Common myeloid progenitor, CD34-positive (primary cell): Measurements from ENCODE around the gene SCNN1A.

Experiments used
- CTCF ChIA-PET: fragments of 350-600 bp; sonication (Branson Sonifier 250); formaldehyde crosslinking; loops from one replicate; lab custom pipeline; 2021; ENCODE audit warnings: antibody characterized with exemption; lab: Charles Lee
- POLR2A ChIA-PET: fragments of 350-600 bp; sonication (Branson Sonifier 250); formaldehyde crosslinking; loops from one replicate; lab custom pipeline; 2021; ENCODE audit warnings: antibody characterized with exemption; lab: Charles Lee
- DNase-seq, 3 donors: peaks; one replicate each; pipeline versions ENCODE4 v3.0.0 to v3.0.0-alpha.2; 2013
- H3K27ac ChIP-seq, 2 experiments: 1 replicate in 1 of 2; 2 replicates in 1 of 2; pipeline ENCODE4 v1.7.0; 2013; ENCODE audit warnings: inconsistent platforms in 2 of 2, low read length in 2 of 2, mild to moderate bottlenecking in 2 of 2, low read depth in 1 of 2, moderate library complexity in 1 of 2; ENCODE audit not compliant: severe bottlenecking in 2 of 2, insufficient read depth in 1 of 2, poor library complexity in 1 of 2
- H3K27me3 ChIP-seq, 5 experiments: replicated peaks in 2 of 5; 1 replicate in 3 of 5; 2 replicates in 2 of 5; pipeline versions ENCODE4 v1.6.1 to v1.7.0; 2013; ENCODE audit warnings: low read length in 4 of 5, mild to moderate bottlenecking in 2 of 5, moderate library complexity in 2 of 5, inconsistent platforms in 1 of 5; ENCODE audit not compliant: insufficient read depth in 5 of 5, control insufficient read depth in 4 of 5
- H3K36me3 ChIP-seq, 4 experiments: 1 replicate in 2 of 4; 2 replicates in 2 of 4; pipeline versions ENCODE4 v1.6.1 to v1.7.0; 2013; ENCODE audit warnings: low read length in 3 of 4, control low read depth in 1 of 4, mild to moderate bottlenecking in 1 of 4; ENCODE audit not compliant: control insufficient read depth in 4 of 4, insufficient read depth in 4 of 4
- H3K4me1 ChIP-seq, 4 experiments: 1 replicate in 3 of 4; 2 replicates in 1 of 4; pipeline versions ENCODE4 v1.6.1 to v1.7.1; 2013; ENCODE audit warnings: low read length in 3 of 4, mild to moderate bottlenecking in 3 of 4, control low read depth in 1 of 4, inconsistent platforms in 1 of 4, moderate library complexity in 1 of 4; ENCODE audit not compliant: control insufficient read depth in 4 of 4, insufficient read depth in 4 of 4; ENCODE audit errors: control extremely low read depth in 1 of 4
- H3K4me3 ChIP-seq, 7 experiments: 1 replicate in 4 of 7; 2 replicates in 3 of 7; pipeline versions ENCODE4 v1.5.1 to v1.7.0; 2013; ENCODE audit warnings: mild to moderate bottlenecking in 7 of 7, low read length in 6 of 7, moderate library complexity in 6 of 7, inconsistent platforms in 2 of 7, low read depth in 2 of 7, control low read depth in 1 of 7; ENCODE audit not compliant: insufficient read depth in 4 of 7, control insufficient read depth in 1 of 7; ENCODE audit errors: extremely low read depth in 1 of 7
- H3K9me3 ChIP-seq, 5 experiments: 1 replicate in 4 of 5; 2 replicates in 1 of 5; pipeline versions ENCODE4 v1.6.1 to v1.7.1; 2013; ENCODE audit warnings: low read length in 4 of 5, mild to moderate bottlenecking in 2 of 5, inconsistent platforms in 1 of 5, low read depth in 1 of 5, moderate library complexity in 1 of 5; ENCODE audit not compliant: control insufficient read depth in 4 of 5, insufficient read depth in 2 of 5; ENCODE audit errors: control extremely low read depth in 1 of 5
- WGBS: methylation state at CpG from one replicate; pipeline ENCODE4 v1.1.5; 2013; ENCODE audit not compliant: insufficient coverage; 5-methylcytosine and 5-hydroxymethylcytosine counted together

SCNN1A gene

DNA sequence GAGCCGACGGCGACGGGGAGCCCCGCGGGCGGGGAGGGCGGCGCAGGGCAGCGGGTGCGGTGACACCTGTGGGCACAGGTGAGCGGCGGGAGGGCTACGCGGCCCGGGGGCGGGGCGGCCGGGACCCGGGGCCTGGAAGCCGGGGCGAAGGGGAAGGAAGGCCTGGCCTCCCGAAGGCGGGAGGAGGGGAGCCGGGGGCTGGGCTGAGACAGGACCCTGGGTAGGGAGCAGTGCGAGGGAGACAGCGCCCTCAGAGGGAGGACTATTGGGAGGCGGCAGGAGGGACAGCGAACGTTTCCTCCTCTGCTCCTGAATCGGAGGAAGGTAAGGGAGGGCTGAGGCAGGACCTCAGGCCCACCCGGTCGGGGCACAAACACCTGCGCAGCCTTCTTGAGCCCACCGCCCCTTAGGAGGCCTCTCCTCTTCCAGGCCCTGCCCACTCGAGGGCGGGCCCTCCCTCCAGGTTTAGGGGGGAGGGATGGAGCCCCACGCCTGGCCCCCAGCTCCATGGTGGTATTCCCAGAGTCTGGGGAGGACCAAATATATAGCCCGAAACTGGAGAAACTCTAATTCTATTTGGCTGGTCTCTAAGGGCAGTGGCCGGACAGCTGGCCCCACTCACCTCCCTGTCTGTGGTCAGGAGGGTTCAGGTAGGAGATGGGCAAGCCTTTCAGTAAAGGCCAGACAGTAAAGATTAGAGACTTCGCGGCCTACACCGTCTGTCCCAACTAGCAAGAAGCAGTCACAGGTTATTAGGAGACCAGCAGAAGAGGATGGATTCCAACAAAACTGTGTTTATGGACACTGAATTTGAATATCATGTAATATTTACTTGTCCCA, 64.4 kb downstream of the SCNN1A start:
- ChIA-PET POLR2A (no interaction called here), CTCF (interaction anchor here (3.2 kb wide), 1 partner anchor 12 kb away, joined by 12 read pairs; no protein-coding TSS in a partner anchor)
- no peaks in the 10 kb centered on the region for H3K9me3 ChIP-seq
- H3K27ac ChIP-seq = no peak overlapping the region
- H3K4me1 ChIP-seq = peaks cover 0 to 31% (median 30%) of the 10 kb centered on the region in 4 experiments
- DNase-seq = no peak
- peaks cover 0 to 2% (median 0%) of the 10 kb centered on the region in 4 experiments for H3K36me3 ChIP-seq
- 11% methylated on average over 29 of the region's 43 CpGs for WGBS
- H3K27me3 ChIP-seq = peaks cover 0 to 7% (median 0%) of the 10 kb centered on the region in 5 experiments
- peak overlapping the region; percentile 8 to 74 (median 46) for H3K4me3 ChIP-seq

GRCh38 chr12:6307529-6307928, 67.8 kb downstream of the SCNN1A start:
- Histone ChIP-seq H3K27ac (no peak overlapping the region), H3K27me3 (peaks cover 0 to 7% (median 0%) of the 10 kb centered on the region in 5 experiments), H3K36me3 (no peaks in the 10 kb centered on the region), H3K9me3 (no peaks in the 10 kb centered on the region), H3K4me1 (peaks cover 0 to 31% (median 30%) of the 10 kb centered on the region in 4 experiments), H3K4me3 (no peak overlapping the region)
- DNase-seq = peak in 1 of 3 donors; percentile 63
- POLR2A ChIA-PET = no interaction called here
- WGBS = 23% methylated on average over 5 of the region's 5 CpGs
- CTCF ChIA-PET = interaction anchor here (0.6 to 2.0 kb wide), 7 partner anchors 13 to 316 kb away, joined by 3 to 9 read pairs (median 3); no protein-coding TSS in a partner anchor

DNA sequence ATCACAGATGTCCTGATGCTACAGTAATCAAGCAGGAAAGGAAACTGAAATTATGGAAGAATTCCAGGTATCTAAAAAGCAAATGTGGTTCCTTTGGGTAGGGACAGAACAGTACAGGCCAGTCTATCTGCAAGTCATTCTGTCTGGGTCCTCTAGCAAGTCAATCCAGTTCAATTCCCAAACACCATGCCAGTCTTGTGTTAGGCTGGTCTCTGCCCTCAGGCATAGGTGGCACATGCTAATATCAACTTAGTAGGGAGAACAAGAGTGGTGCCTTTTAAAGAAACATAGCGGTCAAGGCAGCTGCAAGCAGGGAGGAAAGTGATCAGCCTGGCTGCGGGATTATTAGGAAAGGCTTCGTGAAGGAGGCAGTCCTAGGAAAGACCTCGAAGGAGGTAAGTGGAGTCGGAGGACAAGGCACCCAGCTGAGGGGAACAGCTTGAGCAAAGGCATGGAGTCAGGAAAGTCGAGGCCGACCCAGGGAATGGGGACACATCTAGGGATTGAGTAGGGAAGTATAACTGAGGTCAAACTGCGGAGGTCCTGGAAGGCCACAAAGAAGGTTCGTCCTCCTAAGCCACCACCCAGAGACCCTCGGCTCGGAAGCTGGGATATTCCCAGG, 68.7 kb downstream of the SCNN1A start:
- POLR2A ChIA-PET = no interaction called here
- 95% methylated on average over 11 of the region's 11 CpGs for WGBS
- H3K27me3 ChIP-seq = peaks cover 0 to 7% (median 0%) of the 10 kb centered on the region in 5 experiments
- H3K27ac ChIP-seq = no peak overlapping the region
- H3K4me1 ChIP-seq = peaks cover 0 to 31% (median 30%) of the 10 kb centered on the region in 4 experiments
- no peaks in the 10 kb centered on the region for H3K36me3 ChIP-seq
- H3K9me3 ChIP-seq = no peaks in the 10 kb centered on the region
- CTCF ChIA-PET = interaction anchor here (0.6 to 1.4 kb wide), 3 partner anchors 19 to 46 kb away, joined by 3 read pairs; no protein-coding TSS in a partner anchor
- H3K4me3 ChIP-seq = no peak overlapping the region
- DNase-seq = no peak

GRCh38 chr12:6306151-6306550, 69.2 kb downstream of the SCNN1A start:
- POLR2A ChIA-PET = no interaction called here

DNA sequence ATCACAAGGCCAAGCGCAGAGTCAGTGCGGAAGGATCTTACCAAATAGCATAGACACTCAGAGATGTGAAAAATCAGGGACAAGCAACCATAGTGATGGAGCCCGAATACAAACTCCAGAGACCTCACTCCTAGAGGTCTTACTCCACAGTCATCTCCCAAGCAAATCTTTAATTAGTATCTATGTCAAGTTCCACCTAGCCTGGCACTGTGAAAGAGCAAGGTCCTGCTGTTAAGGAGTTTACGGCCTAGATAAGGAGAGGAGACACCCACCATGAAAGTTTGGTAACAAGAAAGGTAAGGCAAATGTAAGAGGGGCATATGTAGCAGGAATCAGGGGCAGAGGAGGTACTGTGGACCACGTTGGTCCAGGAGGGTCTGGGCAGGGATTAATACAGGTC, 72.3 kb downstream of the SCNN1A start:
- no peak for DNase-seq
- H3K36me3 ChIP-seq = no peaks in the 10 kb centered on the region
- no peak overlapping the region for H3K4me3 ChIP-seq
- H3K4me1 ChIP-seq = peaks cover 0 to 15% (median 14%) of the 10 kb centered on the region in 4 experiments
- no peaks in the 10 kb centered on the region for H3K27me3 ChIP-seq
- WGBS = 100% methylated on average over 4 of the region's 5 CpGs
- H3K27ac ChIP-seq = no peak overlapping the region
- ChIA-PET CTCF (no interaction called here), POLR2A (no interaction called here)
- no peaks in the 10 kb centered on the region for H3K9me3 ChIP-seq

More at GRCh38 chr12:6306151-6306550, 69.2 kb downstream of the SCNN1A start:
- Histone ChIP-seq H3K4me3 (no peak overlapping the region), H3K9me3 (no peaks in the 10 kb centered on the region), H3K36me3 (no peaks in the 10 kb centered on the region), H3K4me1 (peaks cover 0 to 31% (median 29%) of the 10 kb centered on the region in 4 experiments), H3K27ac (no peak overlapping the region), H3K27me3 (peaks cover 0 to 5% (median 0%) of the 10 kb centered on the region in 5 experiments)
- 68% methylated on average over 5 of the region's 6 CpGs for whole genome bisulfite sequencing
- CTCF ChIA-PET = interaction anchor here (0.6 to 1.9 kb wide), 5 partner anchors 10 to 106 kb away, joined by 3 to 7 read pairs (median 3); partner anchors contain the start of gene CD9
- DNase-seq = no peak

DNA sequence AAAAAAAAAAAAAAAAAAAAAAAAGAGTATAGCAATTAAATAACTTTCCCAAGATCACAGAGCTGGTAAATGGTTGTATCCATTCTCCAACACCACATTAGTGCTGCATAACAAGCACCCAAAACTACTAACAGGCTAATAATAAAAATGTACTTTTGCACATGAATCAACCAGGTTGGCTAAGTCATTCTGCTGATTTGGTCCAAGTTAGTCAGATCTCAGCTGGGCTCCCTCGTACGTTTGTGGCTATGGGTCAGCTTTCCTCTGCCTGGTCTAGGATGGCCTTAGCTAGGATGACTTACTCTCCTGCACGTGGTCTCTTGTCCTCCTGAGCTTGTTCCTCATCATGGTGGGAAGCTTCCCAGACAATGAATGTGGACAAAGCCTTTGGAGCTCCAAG, 72.7 kb downstream of the SCNN1A start:
- 85% methylated on average over 3 of the region's 3 CpGs for WGBS
- ChIA-PET POLR2A (no interaction called here), CTCF (interaction anchor here (1.4 kb wide), 1 partner anchor 20 kb away, joined by 3 read pairs; no protein-coding TSS in a partner anchor)
- Histone ChIP-seq H3K36me3 (no peaks in the 10 kb centered on the region), H3K9me3 (no peaks in the 10 kb centered on the region), H3K27me3 (no peaks in the 10 kb centered on the region), H3K4me3 (no peak overlapping the region), H3K4me1 (peaks cover 0 to 10% (median 9%) of the 10 kb centered on the region in 4 experiments), H3K27ac (no peak overlapping the region)
- DNase-seq = no peak
